HUDEP-2 (cell line): ENCODE results near the gene DOCK6.

Experiments used
- DNase-seq, 76 experiments: peaks; one replicate each; lab custom pipeline; 2025; ENCODE audit not compliant: unreplicated experiment in 76 of 76; lab: John Stamatoyannopoulos, UW

DOCK6 gene

GRCh38 chr19:11261971-11262839, at the start of gene DOCK6:
Gene DOCK6, minus strand, starts transcription at chr19:11262524. Its CDS starts 84 bp downstream, at chr19:11262440.
- DNase-seq: peak in 7 of 76 experiments; percentile 12 to 34 (median 22)

GRCh38 chr19:11306337-11306736, 44.0 kb upstream of the DOCK6 start:
- no peak for DNase-seq

- DNase-seq: no peak
Observed at GRCh38 chr19:11304936-11305335, 42.6 kb upstream of the DOCK6 start.

GRCh38 chr19:11300811-11301120, 38.4 kb upstream of the DOCK6 start:
- DNase-seq: no peak

GRCh38 chr19:11299946-11300810, 37.9 kb upstream of the DOCK6 start:
- DNase-seq: no peak

- no peak for DNase-seq
Observed at GRCh38 chr19:11296264-11296663, 33.9 kb upstream of the DOCK6 start.

- DNase-seq: no peak
Observed at GRCh38 chr19:11295665-11296245, 33.4 kb upstream of the DOCK6 start, which contains the start of gene TSPAN16. Gene TSPAN16, plus strand, starts transcription at chr19:11296160. Its CDS starts 138 bp downstream, at chr19:11296298.

- DNase-seq: no peak
Observed at GRCh38 chr19:11295180-11295579, 32.9 kb upstream of the DOCK6 start.

GRCh38 chr19:11293433-11294389, 31.4 kb upstream of the DOCK6 start:
- peak in 74 of 76 experiments; percentile 18 to 91 (median 74) for DNase-seq

- no peak for DNase-seq
Observed at GRCh38 chr19:11291991-11292390, 29.7 kb upstream of the DOCK6 start.

GRCh38 chr19:11291415-11291814, 29.1 kb upstream of the DOCK6 start:
- no peak for DNase-seq

GRCh38 chr19:11290256-11290655, 27.9 kb upstream of the DOCK6 start:
- DNase-seq: no peak

GRCh38 chr19:11288349-11288748, 26.0 kb upstream of the DOCK6 start:
- no peak for DNase-seq

GRCh38 chr19:11286312-11286974, 24.1 kb upstream of the DOCK6 start:
- no peak for DNase-seq

GRCh38 chr19:11284515-11284914, 22.2 kb upstream of the DOCK6 start:
- DNase-seq: no peak

- DNase-seq: no peak
Observed at GRCh38 chr19:11281356-11282049, 19.2 kb upstream of the DOCK6 start.

- DNase-seq: no peak
Observed at GRCh38 chr19:11279505-11280236, 17.3 kb upstream of the DOCK6 start.

GRCh38 chr19:11278670-11279069, 16.3 kb upstream of the DOCK6 start:
- no peak for DNase-seq
